ENCODE measurements around the gene TANC1. TPM values are rescaled to one million over a fixed set of nuclear protein-coding genes. Genes with fewer than 3 reads are reported as not detected.

The TANC1 gene
- total RNA-seq, 1 experiment from 2014 or later: 2.5 TPM

GRCh38 chr2:159044804-159045286 is 76.4 kb downstream of the TANC1 start:
- Histone ChIP-seq H3K18ac (ENCODE audit: insufficient read length, low read depth, low read length) (no peak overlapping the region), H3T11ph (ENCODE audit: low read length) (no peak overlapping the region), H2AK5ac (ENCODE audit: insufficient read length, low read length) (no peak overlapping the region), H2AFZ (ENCODE audit: low read length) (no peak overlapping the region), H2BK5ac (ENCODE audit: insufficient read length, low read length) (no peak overlapping the region), H3K27me3 (ENCODE audit: insufficient read depth, low read length) (no peaks in the 10 kb centered on the region), H3K27ac (ENCODE audit: insufficient read length, low read depth, low read length) (no peak overlapping the region), H3K23me2 (ENCODE audit: insufficient read length, low read depth, low read length, poor library complexity, severe bottlenecking) (no peaks in the 10 kb centered on the region), H4K91ac (ENCODE audit: insufficient read length, low read depth, low read length) (no peak overlapping the region), H3K79me1 (ENCODE audit: insufficient read depth, low read depth, low read length, poor library complexity, severe bottlenecking) (no peaks in the 10 kb centered on the region), H3K4ac (ENCODE audit: low read depth, low read length) (no peak overlapping the region), H4K20me1 (ENCODE audit: control insufficient read depth, insufficient read depth, insufficient read length) (no peaks in the 10 kb centered on the region), H2BK20ac (ENCODE audit: low read depth, low read length, poor library complexity, severe bottlenecking) (no peak overlapping the region), H3K9me3 (ENCODE audit: control insufficient read depth, low read depth, low read length) (peaks cover 7% of the 10 kb centered on the region), H2BK15ac (ENCODE audit: low read depth, low read length) (no peak overlapping the region), H2BK12ac (ENCODE audit: insufficient read length, low read depth, low read length) (no peak overlapping the region), H3K14ac (ENCODE audit: insufficient read depth, low read length) (no peak overlapping the region), H4K8ac (replicated peaks; ENCODE audit: insufficient read length, low read depth, low read length) (no peak overlapping the region), H3K4me1 (ENCODE audit: insufficient read depth, low read length) (no peaks in the 10 kb centered on the region), H4K5ac (ENCODE audit: insufficient read length, low read depth, low read length) (no peak overlapping the region), H3K4me2 (ENCODE audit: insufficient read depth, insufficient read length, low read length) (no peak overlapping the region), H3K9ac (ENCODE audit: extremely low read depth, insufficient read length, low read length) (no peak overlapping the region), H3K79me2 (ENCODE audit: insufficient read depth, low read length) (no peaks in the 10 kb centered on the region), H3K56ac (ENCODE audit: insufficient read length, low read depth, low read length) (no peak overlapping the region), H2BK120ac (ENCODE audit: low read depth, low read length, poor library complexity, severe bottlenecking) (no peak overlapping the region), H3K23ac (ENCODE audit: insufficient read length, low read depth, low read length) (no peak overlapping the region)
- Mint-ChIP-seq H3K9me3 (peaks cover 23 to 25% of the 10 kb centered on the region in 2 experiments), H3K4me3 (no peak overlapping the region), H3K36me3 (ENCODE audit: insufficient read depth in 1 of 3, low read depth in 3 of 3) (peaks cover 9 to 26% (median 21%) of the 10 kb centered on the region in 3 experiments; a peak in 6 of 7 replicates), H3K27me3 (ENCODE audit: low read depth) (peaks cover 5% of the 10 kb centered on the region), H3K4me1 (peaks cover 14 to 18% of the 10 kb centered on the region in 2 experiments), H3K27ac (no peak overlapping the region)
- TF ChIP-seq CTCF (conservative IDR thresholded peaks at IDR 0.05): no peak
- WGBS (ENCODE audit: extremely low coverage, insufficient read length, low lambda C conversion rate): no CpG with 5 or more reads among the region's 4 CpGs
- no peak for DNase-seq
